Measurements from ENCODE around the gene SYAP1. TPM values are rescaled to one million over a fixed set of nuclear protein-coding genes. Genes with fewer than 3 reads are reported as not detected.

Gene SYAP1, protein sequence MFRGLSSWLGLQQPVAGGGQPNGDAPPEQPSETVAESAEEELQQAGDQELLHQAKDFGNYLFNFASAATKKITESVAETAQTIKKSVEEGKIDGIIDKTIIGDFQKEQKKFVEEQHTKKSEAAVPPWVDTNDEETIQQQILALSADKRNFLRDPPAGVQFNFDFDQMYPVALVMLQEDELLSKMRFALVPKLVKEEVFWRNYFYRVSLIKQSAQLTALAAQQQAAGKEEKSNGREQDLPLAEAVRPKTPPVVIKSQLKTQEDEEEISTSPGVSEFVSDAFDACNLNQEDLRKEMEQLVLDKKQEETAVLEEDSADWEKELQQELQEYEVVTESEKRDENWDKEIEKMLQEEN
- total RNA-seq (69.9 TPM), polyA plus RNA-seq (10 to 100 TPM; 12.0 to 19.3 (median 16.3) TPM)

DNA sequence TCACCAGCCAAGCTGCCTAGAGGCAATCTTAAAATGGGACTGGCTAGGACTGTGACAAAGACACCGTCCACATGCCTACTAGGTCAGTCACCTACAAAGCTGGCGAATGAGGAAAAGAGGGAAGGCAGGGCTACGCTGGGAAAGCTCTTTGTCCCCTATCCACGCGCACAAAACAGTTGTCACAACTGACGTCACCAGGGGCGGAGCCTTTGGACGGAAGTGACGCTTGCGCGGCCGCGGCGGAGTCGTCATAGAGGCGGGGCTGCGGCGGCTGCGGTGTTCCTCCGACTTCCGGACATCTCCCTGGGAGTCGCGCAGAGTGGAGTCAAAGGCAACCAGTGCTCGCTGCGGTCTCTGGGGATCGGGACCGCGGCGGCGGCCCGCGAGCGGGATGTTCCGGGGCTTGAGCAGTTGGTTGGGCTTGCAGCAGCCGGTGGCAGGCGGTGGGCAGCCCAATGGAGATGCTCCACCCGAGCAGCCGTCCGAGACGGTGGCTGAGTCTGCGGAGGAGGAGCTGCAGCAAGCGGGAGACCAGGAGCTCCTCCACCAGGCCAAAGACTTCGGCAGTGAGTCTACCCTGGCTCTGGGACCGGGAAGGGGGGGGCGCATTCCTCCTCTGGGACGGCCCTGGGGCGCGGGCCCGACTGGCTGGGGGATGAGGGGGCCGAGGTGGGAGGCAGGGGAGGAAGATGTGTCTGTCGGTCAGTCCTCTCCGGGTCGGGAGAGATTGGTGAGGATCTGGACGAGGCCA lies at the start of gene SYAP1:
TSS of gene SYAP1 (plus strand) at position 279 of the 751 bp plus-strand sequence. CDS start at position 392, 113 bp downstream.
- ATAC-seq (ENCODE audit: low read depth in 2 of 2): peak; percentile 92 to 96

DNA sequence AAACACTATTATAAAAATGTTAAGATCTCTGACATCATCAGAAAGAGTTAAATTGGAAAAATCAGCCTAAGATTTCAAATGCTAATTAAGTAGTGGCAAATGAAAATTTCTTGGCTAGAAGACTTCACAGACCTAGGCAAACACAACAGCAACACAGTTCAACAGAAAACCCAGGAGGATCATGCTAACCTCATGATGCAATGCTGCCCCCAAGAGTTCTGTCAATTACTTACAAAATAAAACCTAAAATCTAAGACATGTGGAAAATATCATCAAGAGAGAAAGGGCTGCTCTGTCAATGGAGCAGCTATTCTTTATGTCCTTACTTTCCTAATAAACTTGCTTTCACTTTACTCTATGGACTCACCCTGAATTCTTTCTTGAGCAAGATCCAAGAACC lies 48.4 kb upstream of the SYAP1 start:
- H3K27me3 ChIP-seq (ENCODE audit: control insufficient read depth, insufficient read depth, low read length): no peaks in the 10 kb centered on the region
- no peaks in the 10 kb centered on the region for H3K9me3 Mint-ChIP-seq
- H3K36me3 ChIP-seq (ENCODE audit: control insufficient read depth, insufficient read depth, low read length): peaks cover 6% of the 10 kb centered on the region
- ATAC-seq (ENCODE audit: low read depth in 2 of 2): no peak
- H3K27ac ChIP-seq (ENCODE audit: insufficient read depth, low read length, poor library complexity, severe bottlenecking): no peak overlapping the region
- peaks cover 0 to 2% (median 0%) of the 10 kb centered on the region in 4 donors for H3K4me1 Mint-ChIP-seq
- H3K4me3 Mint-ChIP-seq: no peak overlapping the region
- H3K4me1 ChIP-seq (ENCODE audit: control insufficient read depth, insufficient read depth, low read length, poor library complexity, severe bottlenecking): no peaks in the 10 kb centered on the region
- H3K9me3 ChIP-seq (ENCODE audit: control insufficient read depth in 2 of 2, low read length in 2 of 2): no peaks in the 10 kb centered on the region
- H3K27me3 Mint-ChIP-seq: no peaks in the 10 kb centered on the region
- H3K36me3 Mint-ChIP-seq: peaks cover 5% of the 10 kb centered on the region
- peak in 2 of 3 donors; percentile 30 to 61 for DNase-seq
- no peak overlapping the region for H3K4me3 ChIP-seq (ENCODE audit: low read depth, low read length)
- H3K27ac Mint-ChIP-seq: no peak overlapping the region

More for the DNA sequence above, at the start of gene SYAP1:
- H3K4me3 Mint-ChIP-seq: peak within 1 kb of the TSS; percentile 95 to 99 (median 96)
- Histone ChIP-seq H3K27me3 (ENCODE audit: control insufficient read depth, insufficient read depth, low read length) (no peaks in the 10 kb centered on the region), H3K36me3 (ENCODE audit: control insufficient read depth, insufficient read depth, low read length) (no peaks in the 10 kb centered on the region), H3K27ac (ENCODE audit: insufficient read depth, low read length, poor library complexity, severe bottlenecking) (peak within 1 kb of the TSS; percentile 95), H3K4me3 (ENCODE audit: low read depth, low read length) (peak within 1 kb of the TSS; percentile 93), H3K4me1 (ENCODE audit: control insufficient read depth, insufficient read depth, low read length, poor library complexity, severe bottlenecking) (peaks cover 25% of the 10 kb centered on the region), H3K9me3 (ENCODE audit: control insufficient read depth in 2 of 2, low read length in 2 of 2) (no peaks in the 10 kb centered on the region)
- H3K27me3 Mint-ChIP-seq: no peaks in the 10 kb centered on the region
- H3K27ac Mint-ChIP-seq: peak within 1 kb of the TSS; percentile 97 to 100 (median 100)
- peak; percentile 87 to 98 (median 96) for DNase-seq
- H3K9me3 Mint-ChIP-seq: peaks cover 0 to 3% (median 0%) of the 10 kb centered on the region in 7 donors
- peaks cover 12 to 53% (median 15%) of the 10 kb centered on the region in 4 donors for H3K4me1 Mint-ChIP-seq
- no peaks in the 10 kb centered on the region for H3K36me3 Mint-ChIP-seq

DNA sequence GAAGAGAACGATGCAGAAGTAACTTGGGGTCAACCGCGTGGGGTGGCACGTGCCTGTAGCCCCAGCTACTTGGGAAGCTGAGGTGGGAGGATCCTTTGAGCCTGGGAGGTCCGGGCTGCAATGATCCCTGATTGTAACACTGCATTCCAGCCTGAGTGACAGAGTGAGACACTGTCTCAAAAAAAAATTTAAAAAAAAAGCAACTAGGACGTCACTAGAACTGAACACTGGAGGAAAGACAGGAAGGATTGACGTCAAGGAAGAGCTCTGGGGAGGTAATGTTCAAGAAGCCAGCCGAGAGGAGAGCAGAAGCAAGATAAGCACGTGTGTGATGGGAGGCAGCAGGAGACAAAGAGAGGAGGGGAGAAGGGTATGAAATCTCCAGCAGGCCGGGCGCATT lies 40.7 kb upstream of the SYAP1 start:
- no peaks in the 10 kb centered on the region for H3K4me1 ChIP-seq (ENCODE audit: control insufficient read depth, insufficient read depth, low read length, poor library complexity, severe bottlenecking)
- H3K9me3 ChIP-seq (ENCODE audit: control insufficient read depth in 2 of 2, low read length in 2 of 2): no peaks in the 10 kb centered on the region
- no peak for ATAC-seq (ENCODE audit: low read depth in 2 of 2)
- Mint-ChIP-seq H3K4me3 (no peak overlapping the region), H3K4me1 (no peaks in the 10 kb centered on the region), H3K27me3 (no peaks in the 10 kb centered on the region), H3K27ac (peak overlapping the region in 1 of 3 donors; percentile 36), H3K9me3 (no peaks in the 10 kb centered on the region), H3K36me3 (peaks cover 9% of the 10 kb centered on the region)
- H3K4me3 ChIP-seq (ENCODE audit: low read depth, low read length): no peak overlapping the region
- peaks cover 4% of the 10 kb centered on the region for H3K36me3 ChIP-seq (ENCODE audit: control insufficient read depth, insufficient read depth, low read length)
- no peak for DNase-seq
- H3K27me3 ChIP-seq (ENCODE audit: control insufficient read depth, insufficient read depth, low read length): no peaks in the 10 kb centered on the region
- H3K27ac ChIP-seq (ENCODE audit: insufficient read depth, low read length, poor library complexity, severe bottlenecking): no peak overlapping the region

DNA sequence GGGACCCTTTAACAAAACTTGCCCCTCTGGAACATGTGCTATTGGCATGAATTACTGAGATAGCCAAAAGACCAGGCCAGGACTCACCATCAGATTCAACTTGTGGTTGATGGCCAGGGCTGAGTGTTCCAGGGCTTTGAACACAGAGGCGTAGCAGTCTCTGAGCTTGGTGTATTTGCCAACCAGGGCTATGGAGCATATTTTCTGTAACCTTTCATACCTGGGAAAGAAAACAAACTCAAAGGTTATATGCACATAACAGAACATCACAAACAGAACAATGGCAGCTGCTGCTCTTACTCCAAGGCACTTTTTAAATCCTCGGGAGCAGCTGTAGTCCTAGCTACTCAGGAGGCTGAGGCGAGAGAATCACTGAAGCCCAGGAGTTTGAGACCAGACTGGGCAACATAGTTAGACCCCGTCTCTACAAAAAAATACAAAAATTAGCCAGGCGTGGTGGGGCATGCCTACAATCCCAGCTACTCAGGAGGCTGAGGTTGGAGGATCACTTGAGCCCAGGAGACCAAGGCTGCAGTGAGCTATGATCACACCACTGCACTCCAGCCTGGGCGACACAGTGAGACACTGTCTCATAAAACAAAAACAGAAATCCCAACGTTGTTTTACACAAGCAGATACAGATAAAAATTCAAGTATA lies 36.3 kb upstream of the SYAP1 start:
- Mint-ChIP-seq H3K4me3 (no peak overlapping the region), H3K4me1 (no peaks in the 10 kb centered on the region), H3K36me3 (peaks cover 5% of the 10 kb centered on the region), H3K27ac (no peak overlapping the region), H3K27me3 (no peaks in the 10 kb centered on the region), H3K9me3 (peaks cover 0 to 2% (median 0%) of the 10 kb centered on the region in 7 donors)
- ATAC-seq (ENCODE audit: low read depth in 2 of 2) (no peak), DNase-seq (no peak)
- H3K27ac ChIP-seq (ENCODE audit: insufficient read depth, low read length, poor library complexity, severe bottlenecking): no peak overlapping the region
- H3K36me3 ChIP-seq (ENCODE audit: control insufficient read depth, insufficient read depth, low read length): peaks cover under 1% of the 10 kb centered on the region
- H3K27me3 ChIP-seq (ENCODE audit: control insufficient read depth, insufficient read depth, low read length): no peaks in the 10 kb centered on the region
- no peaks in the 10 kb centered on the region for H3K9me3 ChIP-seq (ENCODE audit: control insufficient read depth in 2 of 2, low read length in 2 of 2)
- no peaks in the 10 kb centered on the region for H3K4me1 ChIP-seq (ENCODE audit: control insufficient read depth, insufficient read depth, low read length, poor library complexity, severe bottlenecking)
- no peak overlapping the region for H3K4me3 ChIP-seq (ENCODE audit: low read depth, low read length)

DNA sequence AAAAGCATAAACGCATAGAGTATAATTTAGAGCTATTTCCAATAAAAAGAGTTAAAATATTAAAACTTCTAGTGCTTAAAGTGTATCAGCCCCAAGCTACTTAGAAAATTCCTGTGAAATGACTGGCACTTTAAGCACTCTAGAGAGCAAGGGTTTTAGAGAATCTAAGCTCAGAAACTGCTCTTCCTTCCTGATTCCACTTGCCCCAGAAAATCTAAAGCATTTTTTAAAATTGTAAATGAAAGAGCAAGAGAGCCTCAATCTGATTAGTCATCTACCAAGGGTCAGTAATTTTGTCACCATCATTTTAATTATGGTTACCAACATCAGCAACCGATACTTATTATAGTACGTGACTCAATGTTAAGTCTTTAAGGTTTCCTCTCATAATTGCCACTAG lies 31.9 kb upstream of the SYAP1 start:
- Histone ChIP-seq H3K27me3 (ENCODE audit: control insufficient read depth, insufficient read depth, low read length) (no peaks in the 10 kb centered on the region), H3K4me3 (ENCODE audit: low read depth, low read length) (no peak overlapping the region), H3K36me3 (ENCODE audit: control insufficient read depth, insufficient read depth, low read length) (no peaks in the 10 kb centered on the region), H3K9me3 (ENCODE audit: control insufficient read depth in 2 of 2, low read length in 2 of 2) (no peaks in the 10 kb centered on the region), H3K4me1 (ENCODE audit: control insufficient read depth, insufficient read depth, low read length, poor library complexity, severe bottlenecking) (no peaks in the 10 kb centered on the region), H3K27ac (ENCODE audit: insufficient read depth, low read length, poor library complexity, severe bottlenecking) (no peak overlapping the region)
- no peak overlapping the region for H3K27ac Mint-ChIP-seq
- H3K27me3 Mint-ChIP-seq: no peaks in the 10 kb centered on the region
- DNase-seq (no peak), ATAC-seq (ENCODE audit: low read depth in 2 of 2) (no peak)
- peaks cover 5% of the 10 kb centered on the region for H3K36me3 Mint-ChIP-seq
- no peaks in the 10 kb centered on the region for H3K4me1 Mint-ChIP-seq
- H3K9me3 Mint-ChIP-seq: peaks cover 0 to 2% (median 0%) of the 10 kb centered on the region in 7 donors
- H3K4me3 Mint-ChIP-seq: no peak overlapping the region

DNA sequence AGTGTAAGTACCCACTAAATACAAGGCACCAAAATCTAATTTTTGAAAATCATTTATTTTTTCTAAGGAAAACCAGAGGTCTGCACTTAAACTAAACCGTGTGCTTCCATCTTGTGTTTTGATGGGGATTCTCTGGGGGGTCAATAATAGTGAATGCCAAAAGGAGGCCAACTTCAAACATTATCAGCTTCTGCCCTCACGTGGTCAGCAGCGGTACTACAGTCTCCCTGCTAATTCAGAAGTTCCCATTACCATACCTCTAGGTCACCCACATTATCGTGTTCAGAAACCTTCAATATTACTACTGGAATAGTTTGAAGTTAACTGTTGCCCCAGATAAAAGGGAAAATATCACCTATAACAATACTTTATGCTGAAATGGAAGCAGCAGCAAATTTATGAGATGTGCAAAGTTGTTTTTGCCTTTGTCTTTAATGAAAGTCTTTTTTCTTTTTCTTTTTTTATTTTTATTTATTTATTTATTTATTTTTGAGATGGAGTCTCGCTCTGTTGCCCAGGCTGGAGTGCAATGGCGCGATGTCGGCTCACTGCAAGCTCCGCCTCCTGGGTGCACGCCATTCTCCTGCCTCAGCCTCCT lies 24.2 kb upstream of the SYAP1 start:
- H3K4me3 Mint-ChIP-seq: no peak overlapping the region
- Histone ChIP-seq H3K27me3 (ENCODE audit: control insufficient read depth, insufficient read depth, low read length) (no peaks in the 10 kb centered on the region), H3K4me3 (ENCODE audit: low read depth, low read length) (no peak overlapping the region), H3K36me3 (ENCODE audit: control insufficient read depth, insufficient read depth, low read length) (no peaks in the 10 kb centered on the region), H3K9me3 (ENCODE audit: control insufficient read depth in 2 of 2, low read length in 2 of 2) (no peaks in the 10 kb centered on the region), H3K4me1 (ENCODE audit: control insufficient read depth, insufficient read depth, low read length, poor library complexity, severe bottlenecking) (no peaks in the 10 kb centered on the region), H3K27ac (ENCODE audit: insufficient read depth, low read length, poor library complexity, severe bottlenecking) (no peak overlapping the region)
- peaks cover 4% of the 10 kb centered on the region for H3K36me3 Mint-ChIP-seq
- no peaks in the 10 kb centered on the region for H3K27me3 Mint-ChIP-seq
- no peaks in the 10 kb centered on the region for H3K4me1 Mint-ChIP-seq
- H3K9me3 Mint-ChIP-seq: no peaks in the 10 kb centered on the region
- no peak overlapping the region for H3K27ac Mint-ChIP-seq
- ATAC-seq (ENCODE audit: low read depth in 2 of 2): peak; percentile 61 to 68
- peak; percentile 36 to 63 (median 58) for DNase-seq

DNA sequence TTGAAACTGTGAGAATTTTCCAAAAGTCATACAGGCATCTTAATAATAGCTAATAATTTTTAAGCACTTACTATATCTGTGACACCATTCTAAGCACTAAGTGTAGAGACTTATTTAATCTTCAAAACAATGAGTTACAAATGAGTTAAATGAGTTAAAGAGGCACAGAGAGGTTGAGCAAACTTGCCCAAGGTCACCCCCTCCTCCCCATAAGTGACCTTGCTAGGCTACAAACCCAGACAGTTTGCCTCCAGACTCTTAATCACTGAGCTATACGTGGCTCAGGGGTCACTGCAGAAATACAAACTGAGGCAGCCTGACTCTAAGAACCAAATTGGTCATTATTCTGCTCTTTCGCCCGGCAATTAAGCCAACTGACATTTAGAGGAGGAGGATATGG lies 22.5 kb upstream of the SYAP1 start:
- H3K27ac ChIP-seq (ENCODE audit: insufficient read depth, low read length, poor library complexity, severe bottlenecking): no peak overlapping the region
- H3K27ac Mint-ChIP-seq: no peak overlapping the region
- DNase-seq: no peak

More for the DNA sequence above, 22.5 kb upstream of the SYAP1 start:
- Histone ChIP-seq H3K27me3 (ENCODE audit: control insufficient read depth, insufficient read depth, low read length) (no peaks in the 10 kb centered on the region), H3K36me3 (ENCODE audit: control insufficient read depth, insufficient read depth, low read length) (no peaks in the 10 kb centered on the region), H3K4me3 (ENCODE audit: low read depth, low read length) (no peak overlapping the region), H3K9me3 (ENCODE audit: control insufficient read depth in 2 of 2, low read length in 2 of 2) (no peaks in the 10 kb centered on the region), H3K4me1 (ENCODE audit: control insufficient read depth, insufficient read depth, low read length, poor library complexity, severe bottlenecking) (no peaks in the 10 kb centered on the region)
- H3K27me3 Mint-ChIP-seq: no peaks in the 10 kb centered on the region
- no peaks in the 10 kb centered on the region for H3K9me3 Mint-ChIP-seq
- H3K36me3 Mint-ChIP-seq: peaks cover 4% of the 10 kb centered on the region
- H3K4me3 Mint-ChIP-seq: no peak overlapping the region
- ATAC-seq (ENCODE audit: low read depth in 2 of 2): no peak
- H3K4me1 Mint-ChIP-seq: no peaks in the 10 kb centered on the region
